ENCODE measurements around the gene CEPT1.

Gene CEPT1

GRCh38 chr1:111145963-111146768 is 6.1 kb downstream of the CEPT1 start:
- DNase-seq (ENCODE audit: low read depth in 2 of 2, low spot score in 1 of 2) = no peak

- DNase-seq (ENCODE audit: low read depth in 2 of 2, low spot score in 1 of 2) = no peak
Observed at GRCh38 chr1:111147948-111148347, 7.9 kb downstream of the CEPT1 start.

DNA sequence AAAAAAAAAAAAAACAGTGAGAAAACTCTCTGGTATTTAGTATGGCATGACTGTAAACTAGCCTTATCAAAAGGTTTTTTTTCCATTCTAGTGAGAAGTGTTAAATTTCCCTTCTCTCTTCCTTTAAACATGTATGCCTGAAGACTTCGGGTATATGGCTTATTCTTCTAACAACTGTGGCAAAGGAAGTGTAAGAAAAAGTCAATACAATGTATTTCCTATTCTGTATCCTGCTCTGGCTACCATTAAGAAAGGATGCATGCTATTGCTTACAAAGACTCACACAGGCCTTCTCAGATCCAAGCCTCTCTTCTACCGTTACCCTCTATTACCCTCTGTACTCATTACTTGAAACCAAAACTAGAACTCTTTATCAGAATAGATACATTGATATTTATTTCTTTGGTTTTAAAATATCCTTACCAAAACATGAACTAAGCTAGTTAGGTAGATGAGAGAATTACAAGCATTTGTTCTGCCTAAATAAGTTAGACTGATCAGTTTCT is 8.4 kb downstream of the CEPT1 start:
- DNase-seq (ENCODE audit: low read depth in 2 of 2, low spot score in 1 of 2) = no peak

DNA sequence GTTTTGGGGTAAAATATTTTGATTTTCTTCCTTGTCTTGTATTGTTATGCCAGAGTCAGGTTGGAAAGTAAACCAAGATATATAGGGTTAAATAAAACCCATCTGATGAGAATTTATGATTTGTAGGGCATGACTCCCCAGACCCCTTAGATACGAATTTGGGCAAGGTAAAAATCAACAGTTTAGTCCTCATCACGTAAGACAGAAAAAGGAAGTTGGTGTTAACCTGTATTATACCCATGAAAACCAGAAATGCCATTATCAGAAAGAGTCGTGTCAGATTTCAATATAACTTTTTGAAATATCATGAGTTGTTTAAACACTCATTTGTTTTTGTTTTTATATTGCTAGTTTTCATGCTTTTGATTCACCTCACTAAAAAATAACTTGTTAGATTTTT is 11.8 kb downstream of the CEPT1 start:
- no peak for DNase-seq (ENCODE audit: low read depth in 2 of 2, low spot score in 1 of 2)

- DNase-seq (ENCODE audit: low read depth in 2 of 2, low spot score in 1 of 2) = no peak
Observed at GRCh38 chr1:111154021-111154999, 14.3 kb downstream of the CEPT1 start.

GRCh38 chr1:111157431-111157830 is 17.4 kb downstream of the CEPT1 start:
- DNase-seq (ENCODE audit: low read depth in 2 of 2, low spot score in 1 of 2) = no peak

- DNase-seq (ENCODE audit: low read depth in 2 of 2, low spot score in 1 of 2) = no peak
Observed at GRCh38 chr1:111161843-111162487, 21.9 kb downstream of the CEPT1 start.

DNA sequence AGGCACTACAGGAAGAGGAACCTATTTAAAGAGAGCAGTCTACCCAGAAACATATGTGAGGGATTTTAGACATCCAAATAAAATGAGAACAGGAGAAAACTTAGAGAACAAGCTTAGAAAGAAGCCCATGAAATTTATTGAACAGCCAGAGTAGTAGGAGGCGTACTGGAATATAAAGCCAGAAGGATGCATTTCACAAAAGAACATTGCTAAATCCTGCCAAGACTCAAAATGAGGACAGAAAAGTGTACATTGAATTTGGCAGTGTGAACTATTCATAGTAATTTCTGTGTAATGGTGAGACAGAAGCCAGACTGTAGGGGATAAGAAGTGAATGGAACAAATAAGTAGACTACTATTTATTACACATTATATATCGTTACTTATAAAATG is 22.5 kb downstream of the CEPT1 start:
- DNase-seq (ENCODE audit: low read depth in 2 of 2, low spot score in 1 of 2) = no peak

DNA sequence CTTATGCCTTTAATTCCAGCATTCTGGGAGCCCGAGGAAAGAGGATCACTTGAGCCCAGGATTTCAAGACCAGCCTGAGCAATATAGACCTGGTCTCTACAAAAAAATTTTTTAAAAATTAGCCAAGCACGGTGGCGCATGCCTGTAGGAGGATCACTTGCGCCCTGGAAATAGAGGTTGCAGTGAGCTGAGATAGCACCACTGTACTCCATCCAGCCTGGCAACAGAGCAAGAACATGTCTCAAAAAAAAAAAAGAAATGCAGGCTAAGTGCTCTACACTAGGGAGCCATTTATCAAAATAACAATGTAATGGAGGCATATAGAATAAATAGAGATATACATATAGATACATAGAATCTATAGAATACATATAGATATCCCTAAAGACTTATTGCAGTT is 23.3 kb downstream of the CEPT1 start:
- no peak for DNase-seq (ENCODE audit: low read depth in 2 of 2, low spot score in 1 of 2)

- no peak for DNase-seq (ENCODE audit: low read depth in 2 of 2, low spot score in 1 of 2)
Observed at GRCh38 chr1:111164151-111164550, 24.1 kb downstream of the CEPT1 start.

DNA sequence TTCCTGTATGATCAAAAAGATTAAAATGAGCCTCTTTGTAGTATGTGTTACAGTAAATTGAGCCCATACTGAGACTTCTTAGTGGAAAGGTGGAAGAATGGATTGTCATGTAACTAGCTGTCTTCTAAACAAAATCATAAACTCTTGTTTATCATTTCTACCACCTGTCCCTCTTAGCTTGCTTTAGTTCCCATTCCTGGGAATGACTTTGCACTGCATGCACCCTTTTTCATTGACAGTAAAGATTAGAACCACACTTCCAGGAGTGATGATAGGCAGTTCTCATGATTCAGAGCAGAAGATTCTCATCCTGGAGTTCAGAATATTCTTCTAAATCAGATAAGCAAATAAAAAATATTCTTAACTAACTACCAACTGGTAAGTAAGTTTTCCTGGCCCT is 32.4 kb downstream of the CEPT1 start:
- no peak for DNase-seq (ENCODE audit: low read depth in 2 of 2, low spot score in 1 of 2)

DNA sequence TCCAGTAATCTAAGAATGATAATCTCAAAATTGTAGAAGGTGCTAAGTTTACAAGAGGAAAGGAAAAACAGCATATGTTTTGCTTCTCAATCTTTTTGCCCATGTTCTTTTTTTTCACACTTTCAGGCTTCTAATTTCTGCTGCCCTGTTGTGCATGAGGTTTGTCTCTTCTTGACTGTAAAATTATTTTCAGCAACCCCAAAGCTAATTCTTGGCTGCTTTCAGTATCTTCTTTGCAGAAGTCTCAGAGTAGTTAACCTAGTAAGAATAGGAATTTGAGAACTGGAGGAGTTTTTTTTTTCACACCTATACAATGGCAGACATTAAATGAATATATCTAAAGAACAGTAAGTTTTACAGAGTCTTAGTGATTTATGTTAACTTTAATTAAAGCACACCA is 34.0 kb downstream of the CEPT1 start:
- DNase-seq (ENCODE audit: low read depth in 2 of 2, low spot score in 1 of 2) = no peak

DNA sequence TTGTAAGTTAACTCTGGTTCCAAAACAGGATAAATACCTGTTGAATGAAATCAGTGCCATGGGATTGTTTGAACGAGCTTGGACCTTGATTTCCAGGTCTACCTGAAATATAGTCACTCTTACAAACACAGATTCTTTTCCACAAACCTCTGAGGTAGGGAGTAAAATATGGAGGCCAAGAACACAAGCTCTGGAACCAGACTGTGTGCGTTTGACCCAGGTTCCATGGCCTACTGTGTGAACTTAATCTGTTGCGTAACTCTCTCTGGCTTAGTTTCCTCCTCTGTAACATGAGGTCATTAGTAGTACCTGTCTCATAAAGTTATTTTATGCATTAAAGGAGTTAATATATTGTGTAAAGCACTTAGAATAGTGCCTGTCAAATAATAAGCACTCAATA is 35.3 kb downstream of the CEPT1 start:
- no peak for DNase-seq (ENCODE audit: low read depth in 2 of 2, low spot score in 1 of 2)

DNA sequence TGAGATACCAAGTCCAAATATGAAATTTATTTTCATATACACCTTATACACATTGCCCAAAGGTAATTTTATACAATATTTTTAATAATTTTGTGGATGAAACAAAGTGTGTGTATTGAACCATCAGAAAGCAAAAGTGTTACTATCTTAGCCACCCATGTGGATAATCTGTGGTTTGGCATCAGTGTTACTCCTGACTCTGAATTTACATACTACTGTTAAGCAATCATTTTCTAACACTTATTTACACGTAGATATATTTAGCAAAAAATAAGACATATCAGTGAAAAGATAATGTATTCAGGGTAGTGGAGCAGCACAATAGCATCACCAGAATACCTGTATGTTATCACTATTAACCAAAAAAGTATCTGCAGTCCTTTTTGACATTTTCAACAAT is 36.7 kb downstream of the CEPT1 start:
- DNase-seq (ENCODE audit: low read depth in 2 of 2, low spot score in 1 of 2) = no peak

DNA sequence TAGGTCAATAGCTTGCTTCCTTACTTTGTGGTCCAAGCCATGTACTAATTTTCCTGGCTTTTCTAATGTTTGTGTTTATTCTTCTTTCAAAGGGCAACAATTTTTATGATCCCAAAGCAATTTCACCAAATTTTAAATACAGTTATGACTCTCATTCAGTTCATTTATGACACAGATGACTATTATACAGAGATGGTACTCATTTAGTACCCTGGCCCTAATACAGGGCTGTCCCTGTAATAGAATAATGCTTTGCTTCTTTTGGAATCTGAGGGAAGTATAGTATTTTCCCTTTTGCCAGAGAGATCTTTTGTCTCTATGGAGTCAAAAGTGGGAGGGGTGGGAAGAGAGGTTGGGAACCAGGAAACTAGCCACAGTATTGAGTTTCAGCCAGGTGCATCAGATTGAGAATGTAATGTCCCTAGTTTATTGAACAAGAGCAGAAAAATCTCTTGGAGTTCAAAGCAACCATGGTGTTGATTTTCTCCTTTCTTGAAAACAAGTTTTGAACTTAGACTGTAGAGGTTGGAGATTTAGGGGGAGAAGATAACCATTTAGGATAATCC is 40.0 kb downstream of the CEPT1 start:
- no peak for DNase-seq (ENCODE audit: low read depth in 2 of 2, low spot score in 1 of 2)

- DNase-seq (ENCODE audit: low read depth in 2 of 2, low spot score in 1 of 2) = no peak
Observed at GRCh38 chr1:111182052-111182451, 42.0 kb downstream of the CEPT1 start.

GRCh38 chr1:111183308-111184069 is 43.5 kb downstream of the CEPT1 start:
- no peak for DNase-seq (ENCODE audit: low read depth in 2 of 2, low spot score in 1 of 2)

GRCh38 chr1:111184663-111185062 is 44.6 kb downstream of the CEPT1 start:
- DNase-seq (ENCODE audit: low read depth in 2 of 2, low spot score in 1 of 2) = no peak

DNA sequence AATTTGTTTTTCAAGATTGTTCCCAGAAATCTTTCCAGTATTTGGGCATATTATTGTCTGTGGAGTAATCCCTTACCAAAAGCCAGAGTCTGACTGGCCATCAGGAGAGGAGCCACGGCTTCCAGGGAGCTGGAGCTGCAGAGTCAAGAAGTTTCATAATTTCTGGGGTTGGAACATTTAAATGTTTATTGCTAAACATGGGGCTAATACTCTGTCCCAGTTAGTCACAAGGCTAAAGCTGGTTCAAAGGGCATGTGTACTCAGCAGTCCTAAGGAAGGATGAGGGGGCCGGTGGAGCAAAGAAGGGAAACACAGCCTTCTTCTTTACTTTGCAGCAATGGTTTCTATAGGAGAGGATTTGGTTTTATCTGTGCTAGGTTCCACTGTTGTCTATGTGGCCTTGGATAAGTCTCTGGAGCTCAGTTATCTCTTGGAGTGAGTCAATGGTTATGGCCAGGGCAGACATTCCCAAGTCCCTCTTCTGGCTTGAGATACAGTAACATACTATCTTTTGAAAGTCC is 51.0 kb downstream of the CEPT1 start:
- no peak for DNase-seq (ENCODE audit: low read depth in 2 of 2, low spot score in 1 of 2)

GRCh38 chr1:111191496-111191895 is 51.5 kb downstream of the CEPT1 start:
- DNase-seq (ENCODE audit: low read depth in 2 of 2, low spot score in 1 of 2) = no peak
